HL-60 (cell line): ENCODE results near the gene RBM15.

ENCODE experiments used
- DNase-seq, 2 experiments: peaks; one replicate each; pipeline ENCODE4 v3.0.0-alpha.2; 2010 to 2020; ENCODE audit warnings: low read depth in 1 of 2, low spot score in 1 of 2
- H3K27ac ChIP-seq: fragments of 250-450 bp; sonication (Bioruptor Pico); replicated peaks from 2 replicates; pipeline ENCODE4 v1.5.1; 2020; ENCODE audit warnings: mild to moderate bottlenecking, moderate library complexity
- H3K27me3 ChIP-seq: fragments of 250-450 bp; sonication (Bioruptor Pico); 2 replicates; pipeline ENCODE4 v1.5.1; 2021; ENCODE audit warnings: mild to moderate bottlenecking, moderate library complexity; ENCODE audit not compliant: insufficient read depth, poor library complexity, severe bottlenecking
- H3K4me3 ChIP-seq: replicated peaks from 2 replicates; pipeline ENCODE4 v1.5.1; 2011; ENCODE audit warnings: mild to moderate bottlenecking, control low read depth, low read length; ENCODE audit not compliant: insufficient read depth
- CTCF ChIP-seq: IDR thresholded peaks from one replicate; pipeline ENCODE4 v1.5.1; 2011; ENCODE audit warnings: low read length, control low read depth, inconsistent platforms; ENCODE audit not compliant: insufficient read depth
- GABPA ChIP-seq: IDR thresholded peaks from 2 replicates; pipeline ENCODE4 v1.6.1; 2012; ENCODE audit warnings: low read depth
- POLR2AphosphoS5 ChIP-seq: IDR thresholded peaks from 2 replicates; pipeline ENCODE4 v1.6.1; 2012; ENCODE audit warnings: low read depth
- REST ChIP-seq: IDR thresholded peaks from 2 replicates; pipeline ENCODE4 v1.6.1; 2012; ENCODE audit warnings: low read depth; ENCODE audit not compliant: insufficient replicate concordance
- SPI1 ChIP-seq: IDR thresholded peaks from 2 replicates; pipeline ENCODE4 v1.6.1; 2012; ENCODE audit warnings: low read depth, mild to moderate bottlenecking, borderline replicate concordance

RBM15 gene

GRCh38 chr1:110321045-110321444, 18.1 kb upstream of the RBM15 start:
- no peaks in the 10 kb centered on the region for H3K27me3 ChIP-seq
- no peak for DNase-seq

GRCh38 chr1:110321846-110322245, 17.3 kb upstream of the RBM15 start:
- H3K27ac ChIP-seq = no peak overlapping the region
- H3K27me3 ChIP-seq = no peaks in the 10 kb centered on the region
- TF ChIP-seq POLR2AphosphoS5 (no peak), REST (no peak)
- DNase-seq = no peak
- no peak overlapping the region for H3K4me3 ChIP-seq

More at GRCh38 chr1:110321045-110321444, 18.1 kb upstream of the RBM15 start:
- Histone ChIP-seq H3K27ac (no peak overlapping the region), H3K4me3 (no peak overlapping the region)
- no peak for TF ChIP-seq GABPA
- TF ChIP-seq POLR2AphosphoS5 = no peak
- TF ChIP-seq REST = no peak
- TF ChIP-seq CTCF = no peak
- TF ChIP-seq SPI1 = no peak

GRCh38 chr1:110324667-110325066, 14.5 kb upstream of the RBM15 start:
- TF ChIP-seq POLR2AphosphoS5 (no peak), REST (no peak), SPI1 (no peak), GABPA (no peak), CTCF (no peak)
- H3K27me3 ChIP-seq = no peaks in the 10 kb centered on the region
- H3K27ac ChIP-seq = no peak overlapping the region
- no peak overlapping the region for H3K4me3 ChIP-seq
- DNase-seq = no peak

- Histone ChIP-seq H3K27ac (no peak overlapping the region), H3K4me3 (no peak overlapping the region), H3K27me3 (no peaks in the 10 kb centered on the region)
- DNase-seq = no peak
- TF ChIP-seq GABPA = no peak
- TF ChIP-seq POLR2AphosphoS5 = no peak
- TF ChIP-seq CTCF = no peak
- TF ChIP-seq SPI1 = no peak
- no peak for TF ChIP-seq REST
Observed at GRCh38 chr1:110326826-110327225, 12.4 kb upstream of the RBM15 start.
